G401 (cell line): ENCODE results near the gene IGF1R. TPM values are rescaled to one million over a fixed set of nuclear protein-coding genes. Genes with fewer than 3 reads are reported as not detected.
A peak's percentile ranks its signal among the peaks of the same experiment; 100 is the strongest.
"Not testable (repeated sequence)": the region's sequence is repeated elsewhere in the genome, so short reads cannot be mapped to it uniquely, and the experiment has no call there.

Experiments
- DNase-seq: peaks from one replicate; pipeline ENCODE4 v3.0.0-alpha.2; 2015; ENCODE audit warnings: low spot score
- in situ Hi-C: cut with HindIII; loops from 2 replicates; pipeline ENCODE4 v1.10.0; 2016; ENCODE audit warnings: low sequenced_read_pairs, mixed read lengths
- total RNA-seq: library from RNA; depleted of rRNA; stranded (reverse); fragments of >200 nt; shearing (Covaris generic); gene quantifications from 2 replicates; pipeline ENCODE4 v1.2.3, GENCODE V29; 2014

Gene IGF1R
- total RNA-seq, 1 experiment from 2014 or later: 21.0 TPM

- peak; percentile 43 for DNase-seq
- in situ Hi-C loops: no loop called here
Observed at GRCh38 chr15:98955961-98956723, 307.8 kb downstream of the IGF1R start.

DNA sequence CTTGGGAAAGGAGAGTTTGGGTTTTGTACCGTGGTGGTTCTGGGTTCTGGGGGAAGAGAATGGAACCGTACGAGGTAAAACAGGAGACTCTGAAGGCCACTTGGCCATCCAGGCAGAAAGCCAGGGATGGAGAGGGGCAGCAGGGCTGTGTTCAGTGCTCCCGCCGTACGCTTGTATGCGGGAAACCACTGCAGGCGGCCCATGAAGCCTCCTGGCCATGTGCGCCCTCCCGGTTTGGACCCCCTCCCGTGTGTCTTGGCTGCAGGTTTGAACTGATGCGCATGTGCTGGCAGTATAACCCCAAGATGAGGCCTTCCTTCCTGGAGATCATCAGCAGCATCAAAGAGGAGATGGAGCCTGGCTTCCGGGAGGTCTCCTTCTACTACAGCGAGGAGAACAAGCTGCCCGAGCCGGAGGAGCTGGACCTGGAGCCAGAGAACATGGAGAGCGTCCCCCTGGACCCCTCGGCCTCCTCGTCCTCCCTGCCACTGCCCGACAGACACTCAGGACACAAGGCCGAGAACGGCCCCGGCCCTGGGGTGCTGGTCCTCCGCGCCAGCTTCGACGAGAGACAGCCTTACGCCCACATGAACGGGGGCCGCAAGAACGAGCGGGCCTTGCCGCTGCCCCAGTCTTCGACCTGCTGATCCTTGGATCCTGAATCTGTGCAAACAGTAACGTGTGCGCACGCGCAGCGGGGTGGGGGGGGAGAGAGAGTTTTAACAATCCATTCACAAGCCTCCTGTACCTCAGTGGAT is 308.6 kb downstream of the IGF1R start:
- in situ Hi-C loops: no loop called here
- no peak for DNase-seq

GRCh38 chr15:98957655-98958054 is 309.3 kb downstream of the IGF1R start:
- no peak for DNase-seq
- in situ Hi-C loops: no loop called here

DNA sequence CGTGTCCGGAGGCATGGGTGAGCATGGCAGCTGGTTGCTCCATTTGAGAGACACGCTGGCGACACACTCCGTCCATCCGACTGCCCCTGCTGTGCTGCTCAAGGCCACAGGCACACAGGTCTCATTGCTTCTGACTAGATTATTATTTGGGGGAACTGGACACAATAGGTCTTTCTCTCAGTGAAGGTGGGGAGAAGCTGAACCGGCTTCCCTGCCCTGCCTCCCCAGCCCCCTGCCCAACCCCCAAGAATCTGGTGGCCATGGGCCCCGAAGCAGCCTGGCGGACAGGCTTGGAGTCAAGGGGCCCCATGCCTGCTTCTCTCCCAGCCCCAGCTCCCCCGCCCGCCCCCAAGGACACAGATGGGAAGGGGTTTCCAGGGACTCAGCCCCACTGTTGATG is 309.7 kb downstream of the IGF1R start:
- in situ Hi-C loops: no loop called here
- no peak for DNase-seq

- in situ Hi-C loops: no loop called here
Observed at GRCh38 chr15:98958918-98959639, 310.7 kb downstream of the IGF1R start.

DNA sequence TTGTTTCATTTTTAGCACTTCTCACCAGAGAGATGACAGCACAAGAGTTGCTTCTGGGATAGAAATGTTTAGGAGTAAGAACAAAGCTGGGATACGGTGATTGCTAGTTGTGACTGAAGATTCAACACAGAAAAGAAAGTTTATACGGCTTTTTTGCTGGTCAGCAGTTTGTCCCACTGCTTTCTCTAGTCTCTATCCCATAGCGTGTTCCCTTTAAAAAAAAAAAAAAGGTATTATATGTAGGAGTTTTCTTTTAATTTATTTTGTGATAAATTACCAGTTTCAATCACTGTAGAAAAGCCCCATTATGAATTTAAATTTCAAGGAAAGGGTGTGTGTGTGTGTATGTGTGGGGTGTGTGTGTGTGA is 311.3 kb downstream of the IGF1R start:
- in situ Hi-C loops: no loop called here
- no peak for DNase-seq

More at GRCh38 chr15:98958918-98959639, 310.7 kb downstream of the IGF1R start:
- DNase-seq: no peak

DNA sequence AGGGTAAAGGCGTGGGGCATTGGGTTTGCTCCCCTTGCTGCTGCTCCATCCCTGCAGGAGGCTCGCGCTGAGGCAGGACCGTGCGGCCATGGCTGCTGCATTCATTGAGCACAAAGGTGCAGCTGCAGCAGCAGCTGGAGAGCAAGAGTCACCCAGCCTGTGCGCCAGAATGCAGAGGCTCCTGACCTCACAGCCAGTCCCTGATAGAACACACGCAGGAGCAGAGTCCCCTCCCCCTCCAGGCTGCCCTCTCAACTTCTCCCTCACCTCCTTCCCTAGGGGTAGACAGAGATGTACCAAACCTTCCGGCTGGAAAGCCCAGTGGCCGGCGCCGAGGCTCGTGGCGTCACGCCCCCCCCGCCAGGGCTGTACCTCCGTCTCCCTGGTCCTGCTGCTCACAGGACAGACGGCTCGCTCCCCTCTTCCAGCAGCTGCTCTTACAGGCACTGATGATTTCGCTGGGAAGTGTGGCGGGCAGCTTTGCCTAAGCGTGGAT is 312.3 kb downstream of the IGF1R start:
- no peak for DNase-seq
- in situ Hi-C loops: no loop called here

GRCh38 chr15:98963444-98963843 is 315.1 kb downstream of the IGF1R start:
- in situ Hi-C loops: no loop called here
- DNase-seq: no peak

- in situ Hi-C loops: no loop called here
Observed at GRCh38 chr15:98964466-98965133, 316.3 kb downstream of the IGF1R start.

GRCh38 chr15:98965134-98965491 is 316.8 kb downstream of the IGF1R start:
- in situ Hi-C loops, DNase-seq: not testable (repeated sequence)

More at GRCh38 chr15:98964466-98965133, 316.3 kb downstream of the IGF1R start:
- DNase-seq: no peak

GRCh38 chr15:98965597-98965996 is 317.3 kb downstream of the IGF1R start:
- in situ Hi-C loops: no loop called here
- no peak for DNase-seq

GRCh38 chr15:98966091-98966787 is 317.9 kb downstream of the IGF1R start:
- DNase-seq: no peak
- in situ Hi-C loops: no loop called here

DNA sequence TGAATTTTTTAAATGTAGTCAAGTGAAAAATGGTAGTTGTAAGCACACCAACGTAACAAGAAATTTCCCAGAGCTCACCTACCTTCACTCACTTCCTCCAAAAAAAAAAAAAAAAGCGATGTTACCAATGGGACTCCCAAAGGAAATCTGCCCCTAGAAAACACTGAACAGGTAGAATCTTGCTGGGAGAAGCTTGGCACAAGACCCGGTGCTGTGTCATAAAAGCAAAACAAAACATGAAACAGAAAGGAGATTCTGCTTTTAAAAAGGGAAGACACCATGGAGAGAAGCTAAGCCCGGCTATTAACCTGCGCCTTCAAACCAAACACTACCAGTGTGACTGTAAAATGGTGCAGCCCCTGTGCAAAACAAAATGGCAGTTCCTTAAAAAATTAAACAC is 318.8 kb downstream of the IGF1R start:
- in situ Hi-C loops: no loop called here

DNA sequence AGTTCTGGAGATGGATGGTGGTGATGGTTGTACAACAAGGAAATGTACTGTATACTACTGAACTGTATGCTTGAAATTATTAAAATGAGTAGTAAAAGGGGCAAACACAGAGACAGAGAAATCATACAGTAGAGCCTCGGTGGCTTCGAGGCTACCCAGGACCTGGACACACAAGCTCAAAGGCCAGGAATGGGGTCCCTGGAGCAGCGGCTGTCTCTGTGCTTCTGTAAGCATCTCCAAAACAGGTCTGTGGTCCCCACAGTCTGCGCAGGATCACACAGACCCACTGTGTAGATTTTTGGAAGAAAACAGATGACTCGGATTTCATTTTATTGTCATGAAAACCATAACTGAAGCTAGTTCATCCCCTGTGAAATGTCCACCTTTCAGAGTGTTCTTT is 319.6 kb downstream of the IGF1R start:
- in situ Hi-C loops: no loop called here
- DNase-seq: no peak

More for the DNA sequence above, 318.8 kb downstream of the IGF1R start:
- DNase-seq: no peak

DNA sequence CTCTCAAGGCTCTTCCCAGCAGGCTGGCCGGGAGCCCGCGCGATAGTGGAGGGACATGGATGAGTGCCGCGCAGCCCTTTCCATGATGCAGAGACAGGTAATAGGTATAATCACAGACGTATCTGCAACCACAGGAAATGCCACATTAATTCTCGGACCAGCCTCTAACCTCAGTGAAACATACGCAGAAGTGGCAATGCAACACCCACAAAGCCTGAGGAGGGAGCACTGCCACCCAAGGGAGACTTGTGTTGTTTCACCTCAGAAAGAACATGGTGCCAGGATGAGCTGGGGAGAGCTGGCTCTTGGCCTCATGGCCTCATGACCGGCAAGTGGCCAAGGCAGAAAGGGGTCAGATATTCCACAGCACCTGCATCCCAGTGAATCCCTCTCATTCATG is 320.2 kb downstream of the IGF1R start:
- in situ Hi-C loops: no loop called here

DNA sequence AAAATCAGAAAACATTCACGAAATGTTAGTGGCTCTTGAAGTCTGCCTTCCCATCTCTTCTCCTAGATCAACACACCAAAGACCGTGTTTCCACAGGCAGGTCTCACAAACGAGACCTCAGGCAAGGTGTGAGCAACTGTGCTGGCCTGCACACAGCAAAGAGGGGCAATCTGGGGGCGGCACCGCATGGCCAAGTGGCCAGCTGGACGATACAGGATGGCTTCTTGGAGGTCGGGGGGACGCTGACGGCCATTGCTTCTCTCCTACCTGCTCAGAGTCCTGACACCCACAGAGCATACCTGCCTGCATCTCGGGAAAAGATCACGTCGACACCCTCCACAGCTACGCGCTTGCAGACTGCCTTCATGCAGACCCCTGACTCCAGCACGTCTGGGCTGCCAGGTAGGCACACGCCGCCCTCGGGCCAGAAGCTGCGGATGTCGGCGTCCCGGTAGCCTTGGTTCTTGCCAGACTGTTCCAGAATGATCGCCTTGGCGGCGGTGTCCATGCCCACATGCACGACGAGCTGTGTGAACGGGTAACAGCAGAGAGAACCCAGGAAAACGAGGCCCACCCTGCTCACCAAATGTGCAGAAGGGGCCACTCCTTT is 320.9 kb downstream of the IGF1R start:
- in situ Hi-C loops: no loop called here
- no peak for DNase-seq

More for the DNA sequence above, 320.2 kb downstream of the IGF1R start:
- DNase-seq: no peak

DNA sequence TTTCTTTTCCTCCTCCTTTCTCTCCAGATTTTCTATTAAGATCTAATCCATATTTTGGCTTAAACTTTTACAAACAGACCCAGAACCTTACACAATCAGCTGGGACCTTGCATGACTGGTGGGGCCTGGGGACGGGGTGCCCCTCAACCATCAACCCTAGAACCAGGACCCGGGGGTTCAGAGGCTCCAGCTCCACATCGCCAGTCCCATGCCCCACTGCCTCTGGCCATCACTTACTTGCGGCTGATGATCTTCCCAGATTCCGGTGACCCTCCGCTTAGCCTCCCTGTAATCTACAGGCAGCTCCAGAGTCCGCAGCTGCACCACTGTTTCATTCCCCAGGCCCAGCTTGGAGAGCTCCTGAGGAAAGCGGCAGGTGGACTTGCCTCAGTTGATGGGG is 322.5 kb downstream of the IGF1R start:
- no peak for DNase-seq
- in situ Hi-C loops: no loop called here

DNA sequence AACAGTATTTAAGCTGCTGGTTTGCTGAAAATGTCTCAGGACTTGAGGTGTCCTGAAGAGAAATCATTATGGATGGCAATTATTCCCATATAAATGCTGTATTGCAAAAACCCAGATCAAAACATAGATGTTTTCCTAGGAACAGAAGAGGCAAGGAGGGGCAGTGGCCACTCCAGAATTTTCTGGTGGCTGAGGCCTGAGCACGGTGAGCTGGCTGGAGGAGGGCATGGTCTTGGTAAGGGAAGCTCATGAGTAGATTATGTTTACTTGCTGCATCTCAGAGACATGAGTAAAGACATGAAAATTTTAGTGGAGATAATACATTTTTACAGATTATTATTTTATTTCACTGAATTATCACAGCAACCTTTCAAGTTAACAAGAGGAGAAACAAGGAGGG is 328.2 kb downstream of the IGF1R start:
- DNase-seq: no peak
- in situ Hi-C loops: no loop called here
